IPS-NIHi7 (cell line): ENCODE measurements around the gene RARB.

Experiments used
- DNase-seq: peaks from one replicate; pipeline ENCODE4 v3.0.0; 2012; ENCODE audit warnings: mixed read lengths; ENCODE audit errors: extremely low spot score

The RARB gene

GRCh38 chr3:25603703-25604102, 175.6 kb downstream of the RARB start:
- DNase-seq, result no peak

- DNase-seq, result no peak
These were observed 176.2 kb downstream of the RARB start for GRCh38 chr3:25604107-25604805.

DNA sequence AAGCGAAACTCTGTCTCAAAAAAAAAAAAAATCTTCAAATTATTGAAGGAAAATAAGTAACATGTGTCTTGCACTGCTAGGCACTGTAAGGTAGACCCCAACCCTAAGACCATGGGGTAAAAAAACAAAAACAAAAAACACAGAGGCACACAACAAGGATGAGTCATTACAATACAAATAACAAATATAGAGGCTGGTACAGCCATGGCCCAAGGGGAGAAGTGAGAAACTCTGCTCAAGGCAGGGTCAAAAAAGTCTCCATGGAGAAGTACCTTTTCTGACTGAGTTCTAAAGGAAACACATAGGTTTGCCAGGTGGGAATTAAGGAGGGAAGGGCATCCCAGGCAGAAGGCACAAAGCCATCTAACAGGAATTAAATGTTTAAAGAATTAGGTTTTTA, 182.1 kb downstream of the RARB start:
- no peak for DNase-seq

DNA sequence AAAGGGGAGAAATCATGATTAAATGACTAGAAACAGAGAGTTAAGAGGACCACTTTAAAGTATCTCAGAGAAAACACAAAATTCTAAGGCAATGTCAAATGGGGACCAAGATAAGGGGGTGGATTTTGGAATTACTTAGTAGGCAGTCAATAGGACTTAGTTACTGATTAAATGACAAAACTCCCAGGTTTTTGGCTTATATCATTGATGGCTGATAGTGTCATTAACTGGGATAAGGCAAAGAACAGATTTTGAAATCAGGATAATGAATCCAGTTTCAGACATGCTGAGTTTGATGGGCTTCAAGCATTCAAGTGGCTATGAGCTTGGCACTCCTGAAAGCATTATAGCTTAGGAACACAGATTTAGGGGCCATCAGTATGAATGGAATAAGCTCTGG, 182.7 kb downstream of the RARB start:
- no peak for DNase-seq

- no peak for DNase-seq
These were observed 183.1 kb downstream of the RARB start for GRCh38 chr3:25611193-25611592.

DNA sequence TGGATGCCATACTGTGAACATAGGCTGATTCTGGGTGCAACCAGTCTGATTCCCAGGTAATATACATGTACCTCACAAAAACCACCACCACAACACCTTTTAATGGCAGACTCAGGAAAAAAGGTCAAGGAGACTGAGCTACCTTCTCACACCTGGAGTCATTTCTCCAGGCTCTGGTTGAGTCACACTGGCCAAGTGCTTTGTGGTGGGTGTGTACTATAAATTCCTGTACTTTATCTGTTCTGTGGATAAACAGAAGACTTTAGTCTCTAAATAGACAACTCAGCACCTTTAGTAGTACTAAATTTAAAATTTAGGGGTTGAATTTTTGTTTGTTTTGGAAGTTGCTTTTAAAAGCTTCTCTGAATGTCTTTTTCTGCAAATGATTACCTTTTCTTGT, 190.0 kb downstream of the RARB start:
- no peak for DNase-seq

DNA sequence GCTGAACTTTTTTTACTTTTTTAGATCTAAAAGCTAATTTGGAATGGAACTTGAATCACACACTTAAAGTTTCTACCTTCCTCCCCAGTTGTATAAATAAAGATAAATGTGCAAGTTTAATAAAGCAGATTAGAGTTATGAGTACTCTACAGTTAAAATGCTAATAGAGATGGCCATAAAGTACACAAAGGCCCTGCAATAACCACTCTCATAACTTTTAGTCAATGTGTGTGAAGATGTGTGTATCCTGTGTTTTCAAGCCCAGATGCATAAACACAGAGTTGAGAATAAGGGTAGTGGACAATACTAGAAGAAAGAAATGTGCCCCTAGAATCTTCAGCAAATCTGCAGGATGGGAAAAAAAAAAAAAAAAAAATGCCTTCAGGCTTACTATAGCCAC, 191.3 kb downstream of the RARB start:
- no peak for DNase-seq

DNA sequence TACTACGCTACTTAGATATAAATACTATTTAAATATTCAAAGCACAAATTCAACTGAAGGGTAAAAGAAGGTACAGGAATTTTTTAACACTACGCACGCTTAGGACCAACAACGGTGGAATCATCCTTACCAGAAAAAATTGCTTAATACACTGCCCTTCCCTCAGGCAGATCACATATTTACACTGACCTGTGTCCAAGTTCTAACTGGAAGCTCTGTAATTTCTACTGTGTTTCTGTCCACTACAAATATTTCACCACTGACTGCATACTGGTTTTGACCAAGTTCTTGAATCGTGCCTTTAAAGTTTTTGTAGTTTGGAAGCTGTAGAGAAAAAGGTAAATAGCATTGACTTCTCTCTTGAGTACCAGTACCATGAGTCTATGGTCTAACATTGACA, 192.4 kb downstream of the RARB start:
- no peak for DNase-seq

- no peak for DNase-seq
These were observed 193.0 kb downstream of the RARB start for GRCh38 chr3:25621087-25621486.

- DNase-seq, result no peak
These were observed 203.9 kb downstream of the RARB start for GRCh38 chr3:25631989-25632388.

DNA sequence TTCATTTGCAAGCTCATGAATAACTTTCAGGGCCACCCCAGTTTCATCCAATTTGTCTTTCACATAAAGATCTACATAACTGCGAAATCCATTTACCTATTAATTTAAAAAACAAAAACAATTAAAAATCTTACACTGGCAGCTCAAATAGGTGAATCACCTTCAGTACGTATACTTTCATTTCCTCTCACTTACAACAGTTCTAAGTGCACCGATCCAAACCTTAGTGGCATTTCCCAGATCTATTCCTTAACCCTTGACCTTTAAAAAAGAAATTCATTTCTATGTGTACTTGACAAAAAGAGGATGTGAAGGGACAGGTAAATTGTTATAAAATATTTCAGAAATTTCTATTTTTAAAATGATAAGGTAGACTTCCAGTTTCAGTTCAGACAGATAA, 205.9 kb downstream of the RARB start:
- no peak for DNase-seq

DNA sequence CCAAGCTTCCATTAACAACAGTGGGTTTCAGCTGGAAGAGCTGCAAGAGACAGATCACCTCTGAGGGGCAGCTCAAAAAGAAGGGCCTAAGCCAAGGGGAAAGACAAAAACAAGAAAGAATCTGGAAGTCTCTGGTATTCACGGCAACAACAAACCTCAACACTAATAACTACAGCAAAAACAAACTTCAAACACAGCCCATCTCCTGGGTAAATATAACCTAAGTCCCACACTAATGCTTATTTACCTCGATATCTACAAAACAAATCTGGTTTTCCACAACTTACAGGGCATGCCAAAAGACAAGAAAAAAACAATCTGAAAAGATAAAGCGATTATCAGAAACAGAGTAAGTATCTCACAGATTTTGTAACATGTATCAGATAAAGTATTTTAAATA, 207.0 kb downstream of the RARB start:
- DNase-seq, result no peak
